ENCODE data around the gene GLDC.
"Not testable (repeated sequence)": the region's sequence is repeated elsewhere in the genome, so short reads cannot be mapped to it uniquely, and the experiment has no call there.

GRCh38 chr9:6645105-6645354 lies 499 bp downstream of the GLDC start:
- TF ChIP-seq FOXM1 (IDR thresholded peaks at IDR 0.05; ENCODE audit: borderline replicate concordance); TARDBP (IDR thresholded peaks at IDR 0.05); BHLHE40 (IDR thresholded peaks at IDR 0.05; ENCODE audit: borderline replicate concordance); ZNF384 (IDR thresholded peaks at IDR 0.05); FOXK2 (IDR thresholded peaks at IDR 0.05): not testable (repeated sequence)
